ENCODE measurements around the gene RNF149.

- TF ChIP-seq, protein P1, sequence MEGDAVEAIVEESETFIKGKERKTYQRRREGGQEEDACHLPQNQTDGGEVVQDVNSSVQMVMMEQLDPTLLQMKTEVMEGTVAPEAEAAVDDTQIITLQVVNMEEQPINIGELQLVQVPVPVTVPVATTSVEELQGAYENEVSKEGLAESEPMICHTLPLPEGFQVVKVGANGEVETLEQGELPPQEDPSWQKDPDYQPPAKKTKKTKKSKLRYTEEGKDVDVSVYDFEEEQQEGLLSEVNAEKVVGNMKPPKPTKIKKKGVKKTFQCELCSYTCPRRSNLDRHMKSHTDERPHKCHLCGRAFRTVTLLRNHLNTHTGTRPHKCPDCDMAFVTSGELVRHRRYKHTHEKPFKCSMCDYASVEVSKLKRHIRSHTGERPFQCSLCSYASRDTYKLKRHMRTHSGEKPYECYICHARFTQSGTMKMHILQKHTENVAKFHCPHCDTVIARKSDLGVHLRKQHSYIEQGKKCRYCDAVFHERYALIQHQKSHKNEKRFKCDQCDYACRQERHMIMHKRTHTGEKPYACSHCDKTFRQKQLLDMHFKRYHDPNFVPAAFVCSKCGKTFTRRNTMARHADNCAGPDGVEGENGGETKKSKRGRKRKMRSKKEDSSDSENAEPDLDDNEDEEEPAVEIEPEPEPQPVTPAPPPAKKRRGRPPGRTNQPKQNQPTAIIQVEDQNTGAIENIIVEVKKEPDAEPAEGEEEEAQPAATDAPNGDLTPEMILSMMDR (IDR thresholded peaks at IDR 0.05; ENCODE audit: low read length) = no peak
- TF ChIP-seq EZH2 (IDR thresholded peaks at IDR 0.05; ENCODE audit: borderline replicate concordance, low read length) = no peak
Measured at GRCh38 chr2:101346909-101347308, 38.4 kb upstream of the RNF149 start.
